Fibroblast of the aortic adventitia (primary cell): ENCODE results near the gene RNF19B. TPM values are rescaled to one million over a fixed set of nuclear protein-coding genes. Genes with fewer than 3 reads are reported as not detected.
"Not testable (repeated sequence)": the region's sequence is repeated elsewhere in the genome, so short reads cannot be mapped to it uniquely, and the experiment has no call there.

Experiments
- DNase-seq: peaks from one replicate; pipeline ENCODE4 v3.0.0-alpha.2; 2010; ENCODE audit warnings: low read depth
- H3K4me3 ChIP-seq: 2 replicates; pipeline ENCODE4 v1.5.1; 2011; ENCODE audit warnings: low read depth, mild to moderate bottlenecking, control low read depth, low read length, moderate library complexity
- CTCF ChIP-seq: IDR thresholded peaks from 2 replicates; pipeline ENCODE4 v1.5.1; 2011; ENCODE audit warnings: mild to moderate bottlenecking, low read length, control low read depth, inconsistent platforms; ENCODE audit not compliant: insufficient read depth
- total RNA-seq: library from RNA; depleted of rRNA; stranded (reverse); fragments of >200 nt; gene quantifications from 2 replicates; pipeline ENCODE4 v1.2.3, GENCODE V29; 2012; ENCODE audit warnings: low replicate concordance

RNF19B gene
- total RNA-seq, 1 donor, result 8.5 TPM

GRCh38 chr1:33002006-33002405 lies 37.4 kb upstream of the RNF19B start:
- no peak for DNase-seq
- TF ChIP-seq CTCF, result no peak
- H3K4me3 ChIP-seq, result no peak overlapping the region

DNA sequence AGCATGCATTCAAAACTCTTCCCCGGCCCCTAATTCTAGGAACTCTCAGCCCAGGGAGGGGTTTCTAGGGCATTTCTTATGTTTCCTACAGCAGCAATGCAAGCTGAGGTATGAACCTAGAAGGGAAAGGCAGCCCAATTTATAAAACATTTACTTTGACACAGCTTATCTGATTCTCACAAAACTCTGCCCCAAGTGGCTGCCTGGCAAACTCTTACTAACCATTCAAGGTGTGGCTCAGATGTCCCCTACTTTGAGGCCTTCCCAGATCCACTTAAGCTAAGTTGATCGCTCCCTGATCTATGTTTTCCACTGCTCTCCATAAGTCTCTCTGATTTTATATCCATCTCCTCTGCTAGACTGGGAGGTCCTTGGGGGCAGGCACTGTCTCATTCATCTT lies 36.7 kb upstream of the RNF19B start:
- peak; percentile 23 for TF ChIP-seq CTCF
- H3K4me3 ChIP-seq, result no peak overlapping the region
- DNase-seq, result no peak

DNA sequence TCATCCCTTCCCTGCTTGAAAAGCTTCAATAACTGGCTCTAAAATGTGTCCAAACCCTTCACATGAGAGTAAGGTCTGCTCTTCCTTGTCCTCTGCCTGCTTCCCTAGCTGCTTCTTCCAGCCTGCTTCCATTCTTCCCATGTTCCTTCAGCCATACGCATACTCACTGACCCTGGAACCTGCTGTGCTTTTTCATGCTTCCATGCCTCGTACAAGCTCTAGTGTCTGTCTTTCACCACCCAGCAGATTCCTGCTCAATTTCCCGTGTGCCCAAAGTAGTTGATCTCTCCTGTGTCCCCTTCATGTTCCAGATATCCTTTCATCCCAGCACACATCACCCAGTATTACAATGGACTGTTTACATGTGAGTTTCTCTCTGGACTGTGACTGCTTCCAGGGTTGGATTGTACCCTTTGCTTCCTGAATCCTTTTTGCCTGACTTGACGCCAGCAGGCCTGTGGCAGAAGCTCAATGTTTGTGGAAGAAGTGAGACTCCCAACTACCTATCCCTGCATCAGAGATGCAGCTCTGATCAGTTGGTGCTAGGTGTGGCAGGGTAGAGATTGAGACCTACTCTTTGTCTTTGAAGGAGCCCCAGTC lies 35.9 kb upstream of the RNF19B start:
- H3K4me3 ChIP-seq, result no peak overlapping the region
- DNase-seq, result no peak
- no peak for TF ChIP-seq CTCF

DNA sequence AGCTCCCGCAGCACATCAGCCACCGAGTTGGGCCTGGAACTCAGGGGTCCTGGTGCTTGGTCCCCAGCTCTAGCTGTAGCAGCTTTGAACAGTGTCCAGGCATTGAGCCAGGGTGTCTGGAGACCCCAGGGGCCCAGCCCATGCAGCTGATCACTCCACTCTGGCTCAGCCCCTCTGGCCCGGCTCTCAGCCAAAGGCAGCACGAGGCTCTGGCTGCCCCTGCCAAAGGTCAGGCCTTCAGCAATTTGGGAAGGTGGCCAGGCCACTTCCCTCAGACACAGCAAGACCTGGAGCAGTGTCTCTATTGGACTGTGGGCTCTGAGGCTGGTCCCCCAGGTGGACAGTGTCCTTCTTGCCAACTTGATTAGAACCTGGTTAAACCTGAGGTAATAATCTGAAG lies 34.4 kb upstream of the RNF19B start:
- no peak overlapping the region for H3K4me3 ChIP-seq
- DNase-seq, result peak; percentile 30
- TF ChIP-seq CTCF, result no peak

GRCh38 chr1:32998064-32998463 lies 33.5 kb upstream of the RNF19B start:
- H3K4me3 ChIP-seq, result no peak overlapping the region
- no peak for DNase-seq
- no peak for TF ChIP-seq CTCF

- DNase-seq, result peak; percentile 93
- TF ChIP-seq CTCF, result no peak
- H3K4me3 ChIP-seq, result no peak overlapping the region
Observed at GRCh38 chr1:32997381-32997891, 32.8 kb upstream of the RNF19B start.

GRCh38 chr1:32993324-32993636 lies 28.7 kb upstream of the RNF19B start:
- not testable (repeated sequence) for H3K4me3 ChIP-seq, DNase-seq
